ENCODE results near the gene DCD.

Gene DCD

DNA sequence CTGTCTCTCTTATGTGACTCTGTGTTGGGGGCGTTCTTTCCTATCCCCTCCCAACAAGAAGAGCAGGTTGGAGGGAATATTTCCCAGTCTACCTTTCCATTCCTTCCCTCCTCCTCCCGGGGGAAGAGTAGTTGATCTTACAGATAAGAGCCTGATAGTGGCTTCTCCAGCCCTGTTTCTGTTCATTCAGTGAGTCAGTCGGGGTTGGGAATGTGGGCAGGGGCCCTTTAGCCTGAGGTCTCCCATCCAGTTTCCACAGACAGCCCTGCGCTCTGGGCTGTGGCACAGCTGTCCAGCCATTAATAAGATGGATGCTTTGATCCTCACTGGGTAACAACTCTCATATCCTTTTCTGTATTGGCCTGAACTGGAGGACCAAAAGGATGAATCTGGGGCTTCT is 41.6 kb downstream of the DCD start:
- Mint-ChIP-seq H3K4me3 (no peak overlapping the region), H3K27ac (no peak overlapping the region), H3K4me1 (ENCODE audit: low read depth) (peaks cover 3% of the 10 kb centered on the region), H3K27me3 (no peaks in the 10 kb centered on the region), H3K9me3 (no peaks in the 10 kb centered on the region), H3K36me3 (ENCODE audit: low read depth) (no peaks in the 10 kb centered on the region)
- DNase-seq: no peak

GRCh38 chr12:54605138-54605970 is 42.8 kb downstream of the DCD start:
- no peak for DNase-seq
- Mint-ChIP-seq H3K4me1 (ENCODE audit: low read depth) (peaks cover 3% of the 10 kb centered on the region), H3K27ac (no peak overlapping the region), H3K27me3 (no peaks in the 10 kb centered on the region), H3K36me3 (ENCODE audit: low read depth) (no peaks in the 10 kb centered on the region), H3K9me3 (no peaks in the 10 kb centered on the region), H3K4me3 (no peak overlapping the region)

DNA sequence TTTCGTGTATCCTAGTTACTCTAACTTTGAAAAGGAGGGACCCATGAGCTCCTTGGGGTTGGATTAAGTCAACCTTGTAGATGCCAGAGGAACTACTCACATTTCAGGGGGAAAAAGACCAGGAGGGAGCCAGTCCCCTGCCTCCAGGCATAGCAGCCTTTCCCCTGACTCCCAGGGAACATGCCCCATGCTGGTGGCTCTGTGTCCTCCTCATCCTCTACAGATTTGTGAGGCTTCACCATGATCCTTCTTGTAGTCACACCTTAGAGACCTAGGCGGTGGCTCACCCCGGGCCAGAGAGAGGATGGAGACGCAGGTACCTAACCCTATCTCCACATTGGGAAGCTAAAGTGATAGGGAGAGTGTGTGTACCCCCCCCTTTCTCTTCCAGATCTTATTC is 43.7 kb downstream of the DCD start:
- Mint-ChIP-seq H3K27me3 (no peaks in the 10 kb centered on the region), H3K9me3 (no peaks in the 10 kb centered on the region), H3K4me1 (ENCODE audit: low read depth) (peaks cover 3% of the 10 kb centered on the region), H3K4me3 (no peak overlapping the region), H3K27ac (no peak overlapping the region), H3K36me3 (ENCODE audit: low read depth) (no peaks in the 10 kb centered on the region)
- no peak for DNase-seq

- no peak overlapping the region for H3K27ac Mint-ChIP-seq
- peaks cover 3% of the 10 kb centered on the region for H3K4me1 Mint-ChIP-seq (ENCODE audit: low read depth)
- no peaks in the 10 kb centered on the region for H3K9me3 Mint-ChIP-seq
- H3K4me3 Mint-ChIP-seq: no peak overlapping the region
- no peaks in the 10 kb centered on the region for H3K36me3 Mint-ChIP-seq (ENCODE audit: low read depth)
- DNase-seq: no peak
- H3K27me3 Mint-ChIP-seq: peaks cover 3% of the 10 kb centered on the region
These were observed 44.3 kb downstream of the DCD start for GRCh38 chr12:54603872-54604271.

DNA sequence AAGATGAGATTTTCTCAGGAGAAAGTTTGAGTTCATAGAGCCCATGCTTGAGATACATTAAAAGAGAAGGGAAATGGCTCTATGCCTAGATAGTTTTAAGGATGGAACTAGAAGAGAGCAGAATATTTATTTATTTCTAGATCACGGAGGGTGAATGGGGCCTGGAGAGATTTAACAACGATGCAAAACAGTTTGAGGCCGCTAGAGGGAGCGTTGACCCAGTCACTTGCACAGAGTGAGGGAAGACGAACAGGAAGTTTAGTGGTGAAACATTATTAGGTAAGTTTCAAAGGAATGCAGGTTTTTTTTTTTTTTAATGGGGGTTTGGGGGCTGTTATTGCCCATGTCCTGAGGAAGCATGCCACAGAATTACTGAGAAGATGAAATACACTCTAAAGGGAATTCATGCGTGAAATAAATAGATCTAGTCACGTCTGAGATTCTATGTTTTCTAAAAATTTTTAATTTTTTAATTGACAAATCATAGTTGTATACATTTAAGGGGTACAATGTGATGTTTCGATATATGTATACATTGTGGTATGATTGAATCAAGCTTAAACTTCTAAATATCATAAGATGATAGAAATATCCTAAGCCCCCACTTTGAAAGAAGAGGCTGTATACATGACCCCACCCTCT is 44.9 kb downstream of the DCD start:
- Mint-ChIP-seq H3K27me3 (peaks cover 3% of the 10 kb centered on the region), H3K4me1 (ENCODE audit: low read depth) (peaks cover 3% of the 10 kb centered on the region), H3K36me3 (ENCODE audit: low read depth) (no peaks in the 10 kb centered on the region), H3K9me3 (no peaks in the 10 kb centered on the region), H3K27ac (no peak overlapping the region), H3K4me3 (no peak overlapping the region)
- DNase-seq: peak; percentile 62

DNA sequence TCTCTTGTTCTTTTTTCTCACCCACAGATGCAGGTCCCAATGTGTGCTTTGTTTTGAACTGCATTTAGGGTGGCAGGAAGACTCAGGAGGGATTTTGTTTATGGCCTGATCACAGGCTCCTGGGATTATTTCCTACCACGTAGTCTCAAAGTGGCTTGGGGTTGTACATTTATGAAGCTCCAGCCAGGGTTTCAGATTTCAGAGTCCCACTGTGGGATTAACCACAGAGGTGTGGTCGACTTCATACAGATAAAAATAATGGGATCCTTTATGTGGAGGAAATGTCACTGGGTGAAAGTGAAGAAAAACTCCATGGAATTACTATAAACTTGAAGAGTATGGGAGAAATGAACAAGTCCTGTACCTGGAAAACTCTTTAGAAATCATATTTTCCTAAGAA is 45.5 kb downstream of the DCD start:
- no peak for DNase-seq
- Mint-ChIP-seq H3K27me3 (peaks cover 3% of the 10 kb centered on the region), H3K4me3 (no peak overlapping the region), H3K9me3 (no peaks in the 10 kb centered on the region), H3K27ac (no peak overlapping the region), H3K36me3 (ENCODE audit: low read depth) (no peaks in the 10 kb centered on the region), H3K4me1 (ENCODE audit: low read depth) (peaks cover 3% of the 10 kb centered on the region)

DNA sequence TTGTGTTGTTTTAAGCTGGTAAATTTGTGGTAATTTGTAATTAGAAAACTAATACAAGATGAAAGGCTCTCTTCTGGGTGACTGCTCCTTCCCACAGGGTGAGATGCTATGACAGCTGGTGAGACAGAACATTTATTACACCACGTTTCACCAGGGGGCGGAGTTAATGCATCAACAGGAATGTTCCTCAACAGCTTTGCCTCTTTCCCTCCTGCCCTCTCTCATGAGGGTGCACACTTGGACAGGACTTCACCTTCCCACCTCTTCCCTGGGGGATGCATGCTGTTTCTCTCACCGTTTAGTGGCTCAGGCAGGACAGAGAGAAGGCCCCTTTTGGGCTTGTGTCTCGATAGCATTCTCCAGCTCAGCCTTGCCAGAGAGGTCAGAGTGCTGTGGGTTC is 46.3 kb downstream of the DCD start:
- no peaks in the 10 kb centered on the region for H3K9me3 Mint-ChIP-seq
- no peak overlapping the region for H3K27ac Mint-ChIP-seq
- H3K27me3 Mint-ChIP-seq: peaks cover 7% of the 10 kb centered on the region
- DNase-seq: no peak
- peaks cover 3% of the 10 kb centered on the region for H3K4me1 Mint-ChIP-seq (ENCODE audit: low read depth)
- H3K36me3 Mint-ChIP-seq (ENCODE audit: low read depth): no peaks in the 10 kb centered on the region
- no peak overlapping the region for H3K4me3 Mint-ChIP-seq

- peaks cover 7% of the 10 kb centered on the region for H3K27me3 Mint-ChIP-seq
- peaks cover 8% of the 10 kb centered on the region for H3K4me1 Mint-ChIP-seq (ENCODE audit: low read depth)
- H3K9me3 Mint-ChIP-seq: no peaks in the 10 kb centered on the region
- H3K36me3 Mint-ChIP-seq (ENCODE audit: low read depth): no peaks in the 10 kb centered on the region
- no peak for DNase-seq
- no peak overlapping the region for H3K27ac Mint-ChIP-seq
- H3K4me3 Mint-ChIP-seq: no peak overlapping the region
These were observed 49.2 kb downstream of the DCD start for GRCh38 chr12:54598970-54599369.

DNA sequence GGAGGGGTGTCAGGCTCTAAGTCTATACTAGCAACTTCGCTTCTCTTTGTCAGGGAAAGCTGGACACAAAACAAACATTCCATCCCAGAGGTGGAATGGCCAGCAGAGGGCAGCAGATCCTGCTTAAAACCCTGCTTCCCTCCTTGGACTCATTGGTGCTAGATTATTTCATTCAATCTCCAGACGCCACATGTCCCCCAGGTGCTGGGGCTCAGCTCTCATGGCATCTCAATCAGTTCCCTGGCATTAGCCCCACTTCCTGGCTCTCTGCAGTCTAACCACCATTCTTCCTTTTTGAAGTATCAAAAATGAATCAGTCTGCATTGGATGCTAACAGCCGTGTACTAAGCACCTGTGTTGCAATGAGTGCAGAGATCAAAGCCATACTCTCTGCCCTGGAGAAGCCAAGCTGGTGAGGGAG is 51.6 kb downstream of the DCD start:
- H3K36me3 Mint-ChIP-seq (ENCODE audit: low read depth): no peaks in the 10 kb centered on the region
- peaks cover 14% of the 10 kb centered on the region for H3K27me3 Mint-ChIP-seq
- no peak overlapping the region for H3K27ac Mint-ChIP-seq
- peak; percentile 71 for DNase-seq
- no peak overlapping the region for H3K4me3 Mint-ChIP-seq
- no peaks in the 10 kb centered on the region for H3K9me3 Mint-ChIP-seq
- peaks cover 5% of the 10 kb centered on the region for H3K4me1 Mint-ChIP-seq (ENCODE audit: low read depth)

- no peak for DNase-seq
- Mint-ChIP-seq H3K27ac (no peak overlapping the region), H3K36me3 (ENCODE audit: low read depth) (no peaks in the 10 kb centered on the region), H3K4me3 (no peak overlapping the region), H3K9me3 (no peaks in the 10 kb centered on the region), H3K4me1 (ENCODE audit: low read depth) (peaks cover 5% of the 10 kb centered on the region), H3K27me3 (peaks cover 25% of the 10 kb centered on the region)
These were observed 52.7 kb downstream of the DCD start for GRCh38 chr12:54595471-54595870.

All from activated T-cell treated with anti-CD3 and anti-CD28 coated beads, Interleukin-2, amount 50 U/mL, for 24 hours (primary cell).